ENCODE data around the gene NTHL1.

GRCh38 chr16:2064368-2064945, 16.8 kb upstream of the NTHL1 start:
- TF ChIP-seq CTCF (conservative IDR thresholded peaks at IDR 0.05) (no peak), EZH2 (IDR thresholded peaks at IDR 0.05; ENCODE audit: low read depth) (no peak)

All from PC-9 (cell line).